GM19043 (cell line): ENCODE measurements around the gene LDLRAD3.

Experiments
- ATAC-seq: cut with Tn5 transposase; IDR thresholded peaks from one replicate; pipeline ENCODE4 v1.9.1; 2021; ENCODE audit warnings: low read depth; ENCODE audit not compliant: unreplicated experiment

The LDLRAD3 gene

GRCh38 chr11:36249246-36249645, 305.4 kb downstream of the LDLRAD3 start:
- no peak for ATAC-seq

GRCh38 chr11:36251823-36252222, 308.0 kb downstream of the LDLRAD3 start:
- no peak for ATAC-seq

DNA sequence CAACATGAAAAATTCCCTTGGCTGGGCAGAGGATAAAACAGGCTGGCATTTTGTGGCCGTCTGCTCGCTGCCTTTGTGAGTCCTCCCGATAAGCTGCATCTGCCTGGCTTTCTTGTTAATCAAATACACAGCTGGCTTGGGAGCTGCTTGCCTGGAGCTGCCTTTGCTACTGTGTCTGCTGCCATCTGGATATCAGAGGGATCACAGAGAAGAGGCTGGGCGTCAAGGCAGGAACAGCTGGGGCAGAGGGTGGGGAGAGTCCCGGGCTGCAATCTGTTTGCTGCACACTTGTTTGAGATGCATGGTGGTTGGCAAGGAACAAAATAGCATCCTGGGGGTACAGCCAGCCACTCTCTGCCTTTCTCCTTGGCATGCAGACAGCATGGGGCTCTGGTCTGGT, 309.4 kb downstream of the LDLRAD3 start:
- ATAC-seq = no peak

- ATAC-seq = no peak
Observed at GRCh38 chr11:36254713-36255112, 310.9 kb downstream of the LDLRAD3 start.

DNA sequence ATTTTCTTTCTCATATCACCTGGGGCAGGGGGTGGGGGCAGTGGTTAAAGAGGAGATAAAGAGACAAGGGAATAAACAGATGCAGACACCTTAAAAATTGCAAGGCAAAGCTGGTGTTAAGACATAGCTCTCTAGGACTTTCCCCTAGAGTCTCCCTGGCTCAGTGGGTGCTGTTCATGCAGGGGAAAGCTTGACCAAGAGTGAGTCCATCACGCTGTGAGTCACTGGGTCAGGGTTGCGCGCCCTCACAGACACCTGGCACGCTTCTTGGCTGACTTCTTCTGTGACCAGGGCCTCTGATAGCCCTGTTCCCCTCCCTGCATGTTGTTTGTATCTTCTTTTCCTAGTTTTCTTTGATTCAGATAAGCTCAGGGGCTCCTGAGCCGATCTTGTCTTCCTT, 313.5 kb downstream of the LDLRAD3 start:
- no peak for ATAC-seq

DNA sequence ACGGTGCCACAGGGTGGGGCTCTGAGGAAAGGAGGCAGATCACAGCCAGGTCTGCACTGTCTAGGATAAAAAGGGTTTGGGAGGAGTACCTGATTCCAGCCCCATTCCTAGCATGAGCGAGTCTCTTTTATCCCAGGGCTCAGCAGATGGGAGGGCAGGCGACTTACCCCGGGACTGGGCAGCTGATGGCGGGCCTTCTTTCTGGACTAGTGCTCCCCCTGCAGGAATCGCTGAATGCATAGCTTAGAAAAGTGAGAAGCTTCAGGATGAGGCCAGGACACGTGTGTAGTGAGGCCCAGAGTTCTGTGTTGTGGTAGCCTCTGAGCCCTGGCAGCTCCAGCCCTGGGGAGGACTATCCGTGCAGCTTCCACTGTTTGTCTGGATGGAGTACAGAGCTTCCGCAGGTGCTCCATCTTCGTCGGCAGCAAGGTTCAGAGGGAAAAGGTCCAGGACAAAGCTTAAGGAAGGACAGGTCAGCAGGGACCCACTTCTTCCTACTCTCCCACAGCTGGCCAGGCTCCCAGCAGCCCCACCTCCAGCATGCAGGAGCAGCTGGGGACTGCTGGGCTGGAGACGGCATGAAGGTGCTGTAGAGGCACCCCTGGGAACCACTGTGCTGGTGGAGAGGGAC, 315.0 kb downstream of the LDLRAD3 start:
- no peak for ATAC-seq

DNA sequence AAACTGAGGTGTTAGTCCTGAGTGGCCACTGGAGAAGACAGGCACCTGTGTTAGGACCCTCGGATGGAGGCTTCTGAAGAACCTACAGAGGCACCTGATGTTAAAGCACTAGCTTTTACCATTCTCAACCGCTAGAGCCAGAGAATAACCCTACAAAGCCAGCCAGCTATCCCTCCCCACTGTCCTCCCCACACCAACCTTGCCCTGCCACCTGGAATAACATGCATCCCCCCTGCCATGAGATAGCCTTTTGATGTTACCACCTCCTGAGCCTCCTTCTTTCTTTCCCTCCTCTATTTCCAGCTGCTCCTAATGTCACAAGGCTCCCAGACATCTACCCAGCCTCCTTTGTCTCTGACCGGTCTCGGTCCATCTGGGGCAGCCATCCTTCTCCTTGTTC, 317.2 kb downstream of the LDLRAD3 start:
- ATAC-seq = no peak

GRCh38 chr11:36264011-36264972, 320.4 kb downstream of the LDLRAD3 start:
- ATAC-seq = no peak

DNA sequence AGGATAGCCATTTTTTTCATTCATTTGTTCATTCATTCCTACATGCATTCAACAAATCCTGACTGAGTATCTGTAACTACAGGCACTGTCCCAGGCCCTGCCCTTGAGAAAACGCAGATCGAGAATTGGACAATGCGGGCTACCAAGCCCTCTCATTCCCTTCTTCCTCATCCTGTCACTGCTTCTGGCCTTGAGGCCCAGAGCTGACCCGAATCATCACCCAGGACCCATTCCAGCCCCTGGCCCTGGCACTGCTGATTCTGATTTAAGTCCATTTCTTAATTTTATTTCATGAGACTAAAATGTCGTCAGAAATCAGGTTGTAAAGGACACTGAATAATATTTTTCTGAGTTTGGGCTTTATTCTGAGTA, 321.1 kb downstream of the LDLRAD3 start:
- no peak for ATAC-seq

DNA sequence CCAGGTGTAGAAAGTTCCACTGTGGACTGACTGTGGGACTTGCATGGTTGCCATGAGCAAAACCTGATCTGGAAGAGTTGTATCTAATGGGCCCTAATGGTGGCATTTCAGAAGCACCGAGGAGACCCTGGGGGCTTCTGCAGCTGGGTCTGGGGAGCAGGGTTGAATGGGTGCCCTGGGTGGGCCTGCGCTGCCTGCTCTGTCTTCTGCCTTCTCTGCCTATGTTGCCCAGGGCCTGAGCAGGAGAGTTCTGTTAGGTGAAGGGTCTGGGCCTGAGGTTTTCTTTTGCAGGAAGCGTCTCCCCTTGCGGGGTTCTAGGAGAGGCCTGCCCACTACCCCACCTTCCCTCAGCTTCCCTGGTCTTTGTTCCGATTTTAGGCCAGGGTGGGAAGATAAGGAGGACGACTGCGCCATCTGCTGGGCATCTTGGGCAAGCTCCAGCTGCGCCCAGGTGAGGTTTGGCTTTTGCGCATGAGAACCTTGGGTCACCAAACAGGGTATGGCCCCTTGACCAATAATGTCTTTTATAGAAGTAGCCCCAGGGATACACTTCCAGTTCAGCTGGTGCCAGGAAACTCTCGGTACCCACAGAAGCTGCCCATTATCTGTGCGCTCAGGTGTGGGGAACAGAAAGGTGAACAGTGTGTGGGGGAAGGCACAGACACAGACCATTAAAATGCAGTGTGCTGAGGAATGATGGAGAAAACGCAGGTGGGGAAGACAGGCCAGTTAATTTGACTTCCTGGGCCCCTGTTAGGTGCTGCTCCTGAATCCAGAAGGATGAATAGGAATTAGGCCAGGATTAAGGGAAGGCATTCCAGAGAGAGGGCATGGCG, 322.1 kb downstream of the LDLRAD3 start:
- ATAC-seq = no peak

DNA sequence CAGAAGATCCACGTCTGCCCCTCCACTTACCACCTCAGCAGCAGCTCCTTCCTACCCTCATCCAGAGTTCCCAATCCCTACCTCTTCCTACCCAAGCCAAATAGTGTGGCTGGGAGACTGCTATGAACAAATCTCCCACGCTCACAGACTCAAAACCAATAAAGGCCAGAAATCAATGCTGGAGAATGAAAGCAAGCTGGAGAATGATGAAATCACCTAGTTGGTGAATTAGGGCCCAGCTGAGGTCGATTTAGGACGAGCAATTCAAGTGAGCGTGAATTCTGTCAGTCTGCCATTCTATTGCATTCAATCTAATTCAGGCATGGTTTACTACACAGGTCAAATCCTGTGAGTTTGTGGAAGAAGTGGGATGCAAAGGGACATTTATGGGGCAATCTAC, 322.9 kb downstream of the LDLRAD3 start:
- ATAC-seq = no peak

DNA sequence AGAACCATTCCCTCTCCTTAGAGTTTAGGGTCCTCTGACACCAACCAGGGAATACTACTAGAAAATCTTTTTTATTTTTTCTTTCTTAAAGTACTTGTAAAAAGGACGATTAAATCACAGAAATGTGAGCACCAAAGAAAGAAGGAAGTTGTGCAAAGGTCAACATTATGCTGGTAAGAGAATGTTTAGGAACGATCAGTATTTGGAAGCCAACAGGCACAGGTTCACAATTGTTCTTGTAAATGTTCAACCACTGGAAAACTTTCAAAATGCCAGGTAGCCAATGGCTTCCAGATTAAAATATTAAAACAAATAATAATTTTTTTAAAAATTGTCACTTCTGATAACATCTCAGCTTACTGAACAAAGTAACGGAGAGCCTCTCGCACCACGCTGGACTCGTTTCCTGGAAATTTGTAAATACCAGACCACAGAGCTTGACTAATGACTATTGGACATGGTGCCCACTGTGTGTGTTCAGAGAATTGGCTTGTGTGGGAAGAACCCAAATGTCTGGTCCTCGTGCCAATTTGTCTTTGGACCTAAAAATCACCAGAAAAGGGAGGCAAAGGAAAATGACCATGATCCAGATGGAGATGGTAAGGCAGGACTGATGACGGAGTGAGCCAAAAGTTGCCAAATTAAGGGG, 324.6 kb downstream of the LDLRAD3 start:
- no peak for ATAC-seq

- no peak for ATAC-seq
Observed at GRCh38 chr11:36270701-36271100, 326.8 kb downstream of the LDLRAD3 start.

DNA sequence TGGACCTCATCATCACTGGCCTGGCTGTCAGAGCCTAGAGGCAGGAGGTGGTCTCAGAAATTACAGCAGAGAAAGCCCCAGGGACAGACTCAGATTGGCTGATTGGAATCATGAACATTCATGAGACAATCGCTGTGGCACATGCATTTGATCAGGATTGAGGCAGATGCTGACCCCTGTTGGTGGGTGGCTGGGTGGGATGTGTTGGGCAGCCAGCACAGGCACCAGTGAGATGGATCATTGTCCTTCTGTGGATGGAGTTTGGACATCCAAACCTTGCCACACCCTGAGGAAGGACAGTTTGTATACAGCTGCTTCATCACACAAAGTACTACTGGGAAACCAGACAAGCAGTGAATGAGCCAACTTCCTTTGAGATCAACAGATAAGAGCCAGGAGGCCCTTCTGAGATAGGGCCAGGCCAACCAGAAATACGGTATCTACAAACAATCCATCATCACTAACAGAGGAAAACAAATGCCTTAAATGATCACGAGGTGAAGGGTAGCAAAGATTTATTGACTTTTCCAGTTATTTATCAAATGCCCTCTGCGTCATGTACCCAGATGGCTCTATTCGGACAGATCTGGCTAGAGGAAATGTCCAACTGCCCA, 328.0 kb downstream of the LDLRAD3 start:
- no peak for ATAC-seq

DNA sequence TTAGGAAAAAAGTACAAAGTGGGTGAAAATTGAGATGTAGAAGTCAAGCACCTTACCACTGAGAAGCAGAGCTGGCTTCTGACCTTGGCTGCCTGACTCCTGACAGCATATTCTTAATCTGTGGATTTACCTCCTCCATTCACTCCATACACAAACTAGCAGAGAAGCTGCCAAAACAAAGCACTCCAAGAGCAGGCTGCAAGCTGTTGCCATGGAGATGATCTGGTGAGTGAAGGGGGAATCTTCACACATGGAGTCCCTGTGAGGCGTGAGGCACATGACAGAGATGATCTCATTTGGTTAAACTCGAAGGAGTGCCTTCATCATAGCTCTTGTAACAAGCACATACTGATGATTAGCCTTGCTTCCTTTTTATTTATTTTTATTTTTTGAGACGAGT, 329.2 kb downstream of the LDLRAD3 start:
- no peak for ATAC-seq

DNA sequence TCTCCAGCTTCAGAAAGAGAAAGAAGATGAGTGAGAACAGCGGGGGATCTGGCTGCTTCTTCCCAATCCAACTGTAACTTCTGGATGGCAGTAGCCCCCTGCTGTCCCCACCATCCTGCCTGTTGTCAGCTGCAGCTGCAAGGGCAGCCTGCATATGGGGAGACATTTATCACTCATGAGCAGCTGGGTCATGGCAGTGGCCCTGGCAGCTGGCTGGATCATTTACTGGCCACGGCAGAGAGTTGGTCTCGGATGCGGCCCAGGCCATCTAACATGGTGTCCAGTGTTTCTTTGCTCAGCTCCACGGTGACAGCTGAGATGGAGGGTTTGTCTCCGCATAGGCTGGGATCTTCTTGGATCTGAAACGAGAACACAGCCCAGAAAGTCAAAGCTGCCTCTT, 330.6 kb downstream of the LDLRAD3 start:
- no peak for ATAC-seq

DNA sequence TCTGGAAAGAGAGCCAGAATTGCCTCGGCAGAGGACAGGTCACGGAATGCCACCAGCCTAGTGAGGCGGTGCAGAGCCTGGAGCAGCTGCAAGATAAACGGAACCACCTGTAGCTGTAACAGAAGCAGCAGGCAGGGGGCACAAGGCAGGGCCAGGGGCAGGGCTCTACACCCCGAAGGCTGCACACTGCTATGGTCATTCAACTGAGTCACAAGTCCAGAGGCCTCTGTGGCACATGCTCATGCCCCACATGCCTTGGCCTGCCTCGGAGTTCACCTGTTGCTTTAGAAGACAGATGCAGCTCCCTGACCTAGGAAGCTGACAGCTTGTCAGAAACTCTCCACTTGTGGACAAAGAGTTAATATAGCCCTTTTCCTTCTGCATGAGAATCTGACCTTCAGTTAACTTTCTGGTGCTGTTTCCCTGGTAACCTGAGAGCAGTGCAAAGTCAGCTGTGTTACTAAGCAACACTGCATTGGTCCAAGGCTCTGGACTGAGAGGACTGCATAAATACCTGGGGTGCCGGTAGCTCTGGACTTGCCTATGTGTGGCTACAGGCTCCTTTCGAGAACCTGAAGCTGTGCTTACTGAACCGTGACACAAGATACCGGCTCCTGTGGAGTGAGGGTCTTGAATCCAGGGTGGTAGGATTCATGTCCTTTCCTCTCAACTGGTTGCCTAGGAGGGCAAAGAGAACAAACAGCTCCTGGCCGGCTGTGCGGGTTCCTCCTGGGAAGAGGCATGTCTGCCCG, 334.8 kb downstream of the LDLRAD3 start:
- ATAC-seq = no peak

GRCh38 chr11:36280531-36280930, 336.7 kb downstream of the LDLRAD3 start:
- no peak for ATAC-seq
